Measurements from ENCODE around the gene SOX3.

DNA sequence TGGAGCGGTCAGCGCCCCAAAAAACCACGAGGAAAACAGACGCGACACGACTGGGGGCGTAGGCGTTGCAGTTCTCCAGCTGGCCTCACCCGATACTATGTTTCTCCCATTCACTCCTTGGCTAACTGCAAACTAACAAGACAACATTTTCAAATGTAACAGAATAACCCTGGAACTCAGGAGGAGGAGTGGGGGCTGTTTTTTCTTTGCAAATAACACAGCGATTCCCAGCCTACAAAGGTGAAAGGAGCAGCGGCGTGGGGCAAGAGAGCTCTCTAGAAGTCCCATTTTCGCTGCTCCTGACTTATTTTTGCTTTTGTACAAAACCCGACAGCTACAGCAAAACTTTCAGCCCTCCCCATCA lies 1.6 kb downstream of the SOX3 start:
- TF ChIP-seq POLR2A (IDR thresholded peaks at IDR 0.05) (no peak), CTCF (IDR thresholded peaks at IDR 0.05) (no peak)

Measured in right lobe of liver (tissue), 4 donors.